HepG2 (cell line): ENCODE data around the gene NDUFA13. TPM values are rescaled to one million over a fixed set of nuclear protein-coding genes. Genes with fewer than 3 reads are reported as not detected.

ENCODE experiments used
- ATAC-seq: fragments of 200-7000 bp; cut with Tn5 transposase; 3 replicates; pipeline ENCODE4 v1.9.1; 2020; ENCODE audit warnings: mild to moderate bottlenecking, moderate library complexity
- BruUV-seq: library from RNA; stranded (reverse); fragments of 400-500 nt; replicated peaks from 2 replicates; lab custom pipeline; 2021; lab: Mats Ljungman, UMichigan
- CTCF ChIA-PET: fragments of 300-600 bp; formaldehyde crosslinking; extraction: SDS; loops from one replicate; lab custom pipeline; 2021; ENCODE audit warnings: low total read pairs, inconsistent platforms, low intra/inter-chr PET ratio; lab: Yijun Ruan, JAX
- POLR2A ChIA-PET: fragments of 350-600 bp; sonication (Branson Sonifier 250); formaldehyde crosslinking; loops from one replicate; lab custom pipeline; 2020; ENCODE audit warnings: antibody characterized with exemption, inconsistent platforms; lab: Yijun Ruan, JAX
- DNase-seq: peaks from one replicate; pipeline ENCODE4 v3.0.0-alpha.2; 2015; ENCODE audit warnings: low spot score
- FAIRE-seq: peaks from 3 replicates; lab custom pipeline; 2011; peaks lifted over from hg19 to GRCh38; lab: Jason Lieb, UNC
- H2AFZ ChIP-seq: one replicate; pipeline ENCODE4 v1.6.1; 2011; ENCODE audit warnings: low read length, inconsistent platforms
- H3K27ac ChIP-seq: fragments of 300-600 bp; 3 replicates; pipeline ENCODE4 v1.8.0; 2011; ENCODE audit warnings: mixed run types, mild to moderate bottlenecking, mixed read lengths, low read length, inconsistent platforms; ENCODE audit not compliant: insufficient read depth; ENCODE audit errors: extremely low read length
- H3K27me3 ChIP-seq, 2 experiments: fragments of 200-600 bp in 1 of 2; 2 replicates in 1 of 2; 3 replicates in 1 of 2; pipeline versions ENCODE4 v1.6.0 to v1.8.0; 2011; ENCODE audit warnings: low read length in 2 of 2, mild to moderate bottlenecking in 2 of 2, moderate library complexity in 2 of 2, inconsistent platforms in 1 of 2; ENCODE audit not compliant: insufficient read depth in 2 of 2, control insufficient read depth in 1 of 2
- H3K36me3 ChIP-seq, 2 experiments: fragments of 200-600 bp in 1 of 2; replicated peaks in 1 of 2; 2 replicates in 1 of 2; 3 replicates in 1 of 2; pipeline versions ENCODE4 v1.5.1 to v1.8.0; 2011; ENCODE audit warnings: low read length in 2 of 2, inconsistent platforms in 1 of 2; ENCODE audit not compliant: insufficient read depth in 2 of 2, control insufficient read depth in 1 of 2
- H3K4me1 ChIP-seq: 2 replicates; pipeline ENCODE4 v1.5.1; 2012; ENCODE audit warnings: low read length, inconsistent platforms; ENCODE audit not compliant: insufficient read depth
- H3K4me2 ChIP-seq: 2 replicates; pipeline ENCODE4 v1.6.0; 2011; ENCODE audit warnings: low read depth, low read length, inconsistent platforms
- H3K4me3 ChIP-seq, 3 experiments: fragments of 200-600 bp in 1 of 3; sonication (generic), shearing (Covaris generic) in 1 of 3; replicated peaks in 1 of 3; 2 replicates each; pipeline ENCODE4 v1.5.1; 2011 to 2016; ENCODE audit warnings: low read length in 3 of 3, inconsistent platforms in 2 of 3, low read depth in 2 of 3, mild to moderate bottlenecking in 2 of 3, control low read depth in 1 of 3, mixed read lengths in 1 of 3; ENCODE audit not compliant: insufficient read depth in 1 of 3
- H3K79me2 ChIP-seq: one replicate; pipeline ENCODE4 v1.6.1; 2011; ENCODE audit warnings: low read length, inconsistent platforms; ENCODE audit not compliant: insufficient read depth
- H3K9ac ChIP-seq: 2 replicates; pipeline ENCODE4 v1.6.0; 2011; ENCODE audit warnings: mild to moderate bottlenecking, low read depth, low read length, inconsistent platforms; ENCODE audit not compliant: insufficient read depth
- H3K9me3 ChIP-seq: 2 replicates; pipeline ENCODE4 v1.5.1; 2012; ENCODE audit warnings: mild to moderate bottlenecking, low read length
- H4K20me1 ChIP-seq: 2 replicates; pipeline ENCODE4 v1.6.0; 2011; ENCODE audit warnings: inconsistent platforms, mild to moderate bottlenecking, low read length, moderate library complexity; ENCODE audit not compliant: insufficient read depth
- HNRNPLL ChIP-seq: fragments of 200-400 bp; formaldehyde crosslinking; IDR thresholded peaks from 2 replicates; pipeline ENCODE4 v1.6.1; 2017; ENCODE audit warnings: mild to moderate bottlenecking, low read depth, low read length; ENCODE audit not compliant: poor library complexity, severe bottlenecking
- IKZF1 ChIP-seq: fragments of 450-650 bp; IDR thresholded peaks from 2 replicates; pipeline ENCODE4 v1.7.1; 2016
- NFKBIZ ChIP-seq: IDR thresholded peaks from 2 replicates; pipeline ENCODE4 v1.6.1; 2018; ENCODE audit warnings: missing genetic modification reagents, missing compliant biosample characterization
- POLR2G ChIP-seq: fragments of 200-400 bp; formaldehyde crosslinking; IDR thresholded peaks from 2 replicates; pipeline ENCODE4 v1.6.1; 2018; ENCODE audit warnings: mild to moderate bottlenecking, low read depth, low read length, moderate library complexity
- RBFOX2 ChIP-seq: fragments of 200-400 bp; formaldehyde crosslinking; IDR thresholded peaks from 2 replicates; pipeline ENCODE4 v1.6.1; 2017; ENCODE audit warnings: low read depth, mild to moderate bottlenecking, low read length
- ZBTB38 ChIP-seq: sonication (generic); formaldehyde crosslinking; IDR thresholded peaks from 2 replicates; pipeline ENCODE4 v1.5.1; 2020; ENCODE audit warnings: mild to moderate bottlenecking, missing genetic modification reagents
- ZBTB7B ChIP-seq: sonication (generic); formaldehyde crosslinking; IDR thresholded peaks from 2 replicates; pipeline ENCODE4 v1.4.0; 2020; ENCODE audit warnings: missing genetic modification reagents
- ZNF263 ChIP-seq: sonication (generic); formaldehyde crosslinking; IDR thresholded peaks from 2 replicates; pipeline ENCODE4 v1.4.0; 2020; ENCODE audit warnings: missing genetic modification reagents
- ZNF264 ChIP-seq: sonication (generic); formaldehyde crosslinking; IDR thresholded peaks from 2 replicates; pipeline ENCODE4 v1.4.0; 2020; ENCODE audit warnings: missing genetic modification reagents
- WGBS: methylation state at CpG from one replicate; pipeline ENCODE4 v1.1.6; 2017; ENCODE audit warnings: low lambda C conversion rate; 5-methylcytosine and 5-hydroxymethylcytosine counted together
- in situ Hi-C: cut with HindIII; loops from 2 replicates; pipeline ENCODE4 v1.10.0; 2017; ENCODE audit warnings: low pct_unique_long_range_greater_than_20kb; ENCODE audit not compliant: extremely low pct_ligation_motif_present
- intact Hi-C: fragments of 100-400 bp; cut with micrococcal nuclease; formaldehyde crosslinking; loops from one replicate; pipeline ENCODE4 v1.10.0; 2022; ENCODE audit not compliant: unreplicated experiment
- polyA plus RNA-seq, 8 experiments: library from polyadenylated mRNA; depleted of rRNA in 3 of 8; stranded (reverse) in 7 of 8; unstranded in 1 of 8; fragments of >200 nt; fragmentation: Illumina TruSeq in 4 of 8; extraction: Trizol in 4 of 8; gene quantifications; 2 replicates each; pipeline versions ENCODE4 v1.2.1 to v1.2.3, GENCODE V29; 2011 to 2016; ENCODE audit warnings: low read depth in 4 of 8, missing spikeins in 1 of 8, mixed read lengths in 1 of 8; ENCODE audit not compliant: insufficient read depth in 1 of 8
- total RNA-seq, 5 experiments: library from RNA; depleted of rRNA; stranded (reverse); fragments of >200 nt; fragmentation: Illumina TruSeq; extraction: Trizol; gene quantifications; 2 replicates each; pipeline ENCODE4 v1.2.3, GENCODE V29; 2016; ENCODE audit warnings: low read depth in 1 of 5
- TF ChIP-seq, protein P1 (sequence below): sonication (generic); formaldehyde crosslinking; IDR thresholded peaks from 2 replicates; pipeline ENCODE4 v1.8.1; 2023; ENCODE audit warnings: missing genetic modification reagents, mild to moderate bottlenecking, borderline replicate concordance
- TF ChIP-seq, protein P2 (sequence below): sonication (generic); formaldehyde crosslinking; IDR thresholded peaks from 2 replicates; pipeline ENCODE4 v1.9.0; 2022; ENCODE audit warnings: missing genetic modification reagents, mild to moderate bottlenecking, borderline replicate concordance
- TF ChIP-seq, protein P3 (sequence below): sonication (generic); formaldehyde crosslinking; IDR thresholded peaks from 2 replicates; pipeline ENCODE4 v1.5.1; 2020; ENCODE audit warnings: mild to moderate bottlenecking, moderate library complexity, missing genetic modification reagents
- TF ChIP-seq, protein P4 (sequence below): sonication (generic); formaldehyde crosslinking; IDR thresholded peaks from 2 replicates; pipeline ENCODE4 v1.5.1; 2020; ENCODE audit warnings: mild to moderate bottlenecking, missing genetic modification reagents, borderline replicate concordance

Gene NDUFA13
- total and polyA plus RNA-seq, 2 of the 13 experiments (the other 11 are each of a cell fraction or from before 2014, with no cell fraction given) = 337 to 366 TPM

DNA sequence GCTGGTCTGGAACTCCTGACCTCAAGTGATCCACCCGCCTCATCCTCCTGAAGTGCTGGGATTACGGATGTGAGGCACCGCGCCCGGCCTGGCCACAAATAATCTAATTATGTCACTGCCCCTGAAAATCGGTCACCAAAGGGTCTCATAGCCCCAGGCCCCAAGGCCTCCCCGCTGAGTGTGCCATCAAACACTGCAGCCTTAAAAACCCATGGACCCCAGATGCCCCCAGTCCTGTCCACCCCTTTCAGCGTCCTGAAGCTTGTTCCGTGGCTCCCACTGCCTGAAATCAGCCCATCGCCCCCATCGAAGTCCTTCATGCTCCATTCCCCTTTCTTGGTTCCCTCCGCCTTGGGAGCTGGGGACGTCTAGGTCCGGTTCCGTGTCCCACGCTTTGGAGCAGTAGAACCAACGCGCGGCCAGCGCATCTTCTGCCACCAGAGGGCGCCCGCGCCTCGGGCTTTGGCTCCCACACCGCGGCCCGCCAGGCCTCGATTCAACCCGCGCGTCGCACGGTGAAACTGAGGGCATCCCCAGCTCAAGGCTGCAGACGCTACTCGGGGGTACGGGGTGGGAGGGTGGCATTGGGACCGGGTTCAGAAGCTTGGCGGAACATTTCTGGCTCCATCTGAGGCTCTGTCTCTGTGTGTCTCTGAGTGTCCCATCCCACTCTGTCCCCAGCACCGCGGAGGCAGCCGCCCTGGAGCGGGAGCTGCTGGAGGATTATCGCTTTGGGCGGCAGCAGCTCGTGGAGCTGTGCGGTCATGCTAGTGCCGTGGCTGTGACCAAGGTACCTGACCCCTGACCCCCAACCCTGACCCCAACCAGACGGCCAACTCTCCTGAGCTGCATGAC lies 16.2 kb downstream of the NDUFA13 start:
- no peaks in the 10 kb centered on the region for H3K27me3 ChIP-seq
- no peak overlapping the region for H3K9ac ChIP-seq
- in situ Hi-C loops = loop anchor here (25.0 kb wide), 1 partner anchor 430 kb away; no protein-coding TSS in a partner anchor
- no peak overlapping the region for H3K27ac ChIP-seq
- H3K4me2 ChIP-seq = peak overlapping the region; percentile 13; the same call in 1 of the 2 replicates
- BruUV-seq = no TSS peak
- no peak for FAIRE-seq
- CTCF ChIA-PET = interaction anchor here (1.2 to 2.6 kb wide), 3 partner anchors 22 to 427 kb away, joined by 3 to 23 read pairs (median 4); partner anchors contain the start of gene GMIP
- no peak overlapping the region for H2AFZ ChIP-seq
- no peaks in the 10 kb centered on the region for H3K79me2 ChIP-seq
- H3K36me3 ChIP-seq = peaks cover 0 to 12% of the 10 kb centered on the region in 2 experiments; a peak in 3 of 5 replicates
- DNase-seq = peak; percentile 30
- ATAC-seq = peak; percentile 73
- H3K9me3 ChIP-seq = no peaks in the 10 kb centered on the region
- H3K4me3 ChIP-seq = no peak overlapping the region
- POLR2A ChIA-PET = interaction anchor here (0.7 to 1.0 kb wide), 2 partner anchors 16 to 112 kb away, joined by 3 read pairs; partner anchors contain the start of gene NDUFA13
- WGBS = 20% methylated on average over 33 of the region's 48 CpGs
- intact Hi-C loops = loop anchor here (5.0 kb wide), 2 partner anchors 110 to 425 kb away; partner anchors contain the start of gene GMIP
- no peaks in the 10 kb centered on the region for H4K20me1 ChIP-seq
- peaks cover 4% of the 10 kb centered on the region; the same call in 1 of the 2 replicates for H3K4me1 ChIP-seq
- no peak for TF ChIP-seq ZNF263 (CRISPR knock-in tag)
- peak; percentile 44; the same call in 1 of the 2 replicates for TF ChIP-seq POLR2G
- TF ChIP-seq, protein P1, sequence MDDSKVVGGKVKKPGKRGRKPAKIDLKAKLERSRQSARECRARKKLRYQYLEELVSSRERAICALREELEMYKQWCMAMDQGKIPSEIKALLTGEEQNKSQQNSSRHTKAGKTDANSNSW (CRISPR knock-in tag) = peak; percentile 47; the same call in 1 of the 2 replicates
- TF ChIP-seq ZNF264 (CRISPR knock-in tag) = no peak
- TF ChIP-seq RBFOX2 = peak; percentile 40; the same call in 1 of the 2 replicates
- TF ChIP-seq, protein P2, sequence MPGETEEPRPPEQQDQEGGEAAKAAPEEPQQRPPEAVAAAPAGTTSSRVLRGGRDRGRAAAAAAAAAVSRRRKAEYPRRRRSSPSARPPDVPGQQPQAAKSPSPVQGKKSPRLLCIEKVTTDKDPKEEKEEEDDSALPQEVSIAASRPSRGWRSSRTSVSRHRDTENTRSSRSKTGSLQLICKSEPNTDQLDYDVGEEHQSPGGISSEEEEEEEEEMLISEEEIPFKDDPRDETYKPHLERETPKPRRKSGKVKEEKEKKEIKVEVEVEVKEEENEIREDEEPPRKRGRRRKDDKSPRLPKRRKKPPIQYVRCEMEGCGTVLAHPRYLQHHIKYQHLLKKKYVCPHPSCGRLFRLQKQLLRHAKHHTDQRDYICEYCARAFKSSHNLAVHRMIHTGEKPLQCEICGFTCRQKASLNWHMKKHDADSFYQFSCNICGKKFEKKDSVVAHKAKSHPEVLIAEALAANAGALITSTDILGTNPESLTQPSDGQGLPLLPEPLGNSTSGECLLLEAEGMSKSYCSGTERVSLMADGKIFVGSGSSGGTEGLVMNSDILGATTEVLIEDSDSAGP (CRISPR knock-in tag) = peak; percentile 30; the same call in 1 of the 2 replicates
- peak; percentile 53; the same call in 1 of the 2 replicates for TF ChIP-seq ZBTB38 (CRISPR knock-in tag)
- TF ChIP-seq, protein P3, sequence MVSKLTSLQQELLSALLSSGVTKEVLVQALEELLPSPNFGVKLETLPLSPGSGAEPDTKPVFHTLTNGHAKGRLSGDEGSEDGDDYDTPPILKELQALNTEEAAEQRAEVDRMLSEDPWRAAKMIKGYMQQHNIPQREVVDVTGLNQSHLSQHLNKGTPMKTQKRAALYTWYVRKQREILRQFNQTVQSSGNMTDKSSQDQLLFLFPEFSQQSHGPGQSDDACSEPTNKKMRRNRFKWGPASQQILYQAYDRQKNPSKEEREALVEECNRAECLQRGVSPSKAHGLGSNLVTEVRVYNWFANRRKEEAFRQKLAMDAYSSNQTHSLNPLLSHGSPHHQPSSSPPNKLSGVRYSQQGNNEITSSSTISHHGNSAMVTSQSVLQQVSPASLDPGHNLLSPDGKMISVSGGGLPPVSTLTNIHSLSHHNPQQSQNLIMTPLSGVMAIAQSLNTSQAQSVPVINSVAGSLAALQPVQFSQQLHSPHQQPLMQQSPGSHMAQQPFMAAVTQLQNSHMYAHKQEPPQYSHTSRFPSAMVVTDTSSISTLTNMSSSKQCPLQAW (CRISPR knock-in tag) = peak; percentile 62
- TF ChIP-seq NFKBIZ (CRISPR knock-in tag) = no peak
- TF ChIP-seq ZBTB7B = 0 out of 2 replicates have a peak, but pooled peaks have one; percentile 39
- TF ChIP-seq, protein P4, sequence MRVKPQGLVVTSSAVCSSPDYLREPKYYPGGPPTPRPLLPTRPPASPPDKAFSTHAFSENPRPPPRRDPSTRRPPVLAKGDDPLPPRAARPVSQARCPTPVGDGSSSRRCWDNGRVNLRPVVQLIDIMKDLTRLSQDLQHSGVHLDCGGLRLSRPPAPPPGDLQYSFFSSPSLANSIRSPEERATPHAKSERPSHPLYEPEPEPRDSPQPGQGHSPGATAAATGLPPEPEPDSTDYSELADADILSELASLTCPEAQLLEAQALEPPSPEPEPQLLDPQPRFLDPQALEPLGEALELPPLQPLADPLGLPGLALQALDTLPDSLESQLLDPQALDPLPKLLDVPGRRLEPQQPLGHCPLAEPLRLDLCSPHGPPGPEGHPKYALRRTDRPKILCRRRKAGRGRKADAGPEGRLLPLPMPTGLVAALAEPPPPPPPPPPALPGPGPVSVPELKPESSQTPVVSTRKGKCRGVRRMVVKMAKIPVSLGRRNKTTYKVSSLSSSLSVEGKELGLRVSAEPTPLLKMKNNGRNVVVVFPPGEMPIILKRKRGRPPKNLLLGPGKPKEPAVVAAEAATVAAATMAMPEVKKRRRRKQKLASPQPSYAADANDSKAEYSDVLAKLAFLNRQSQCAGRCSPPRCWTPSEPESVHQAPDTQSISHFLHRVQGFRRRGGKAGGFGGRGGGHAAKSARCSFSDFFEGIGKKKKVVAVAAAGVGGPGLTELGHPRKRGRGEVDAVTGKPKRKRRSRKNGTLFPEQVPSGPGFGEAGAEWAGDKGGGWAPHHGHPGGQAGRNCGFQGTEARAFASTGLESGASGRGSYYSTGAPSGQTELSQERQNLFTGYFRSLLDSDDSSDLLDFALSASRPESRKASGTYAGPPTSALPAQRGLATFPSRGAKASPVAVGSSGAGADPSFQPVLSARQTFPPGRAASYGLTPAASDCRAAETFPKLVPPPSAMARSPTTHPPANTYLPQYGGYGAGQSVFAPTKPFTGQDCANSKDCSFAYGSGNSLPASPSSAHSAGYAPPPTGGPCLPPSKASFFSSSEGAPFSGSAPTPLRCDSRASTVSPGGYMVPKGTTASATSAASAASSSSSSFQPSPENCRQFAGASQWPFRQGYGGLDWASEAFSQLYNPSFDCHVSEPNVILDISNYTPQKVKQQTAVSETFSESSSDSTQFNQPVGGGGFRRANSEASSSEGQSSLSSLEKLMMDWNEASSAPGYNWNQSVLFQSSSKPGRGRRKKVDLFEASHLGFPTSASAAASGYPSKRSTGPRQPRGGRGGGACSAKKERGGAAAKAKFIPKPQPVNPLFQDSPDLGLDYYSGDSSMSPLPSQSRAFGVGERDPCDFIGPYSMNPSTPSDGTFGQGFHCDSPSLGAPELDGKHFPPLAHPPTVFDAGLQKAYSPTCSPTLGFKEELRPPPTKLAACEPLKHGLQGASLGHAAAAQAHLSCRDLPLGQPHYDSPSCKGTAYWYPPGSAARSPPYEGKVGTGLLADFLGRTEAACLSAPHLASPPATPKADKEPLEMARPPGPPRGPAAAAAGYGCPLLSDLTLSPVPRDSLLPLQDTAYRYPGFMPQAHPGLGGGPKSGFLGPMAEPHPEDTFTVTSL (CRISPR knock-in tag) = no peak
- peak; percentile 37 for TF ChIP-seq HNRNPLL
- TF ChIP-seq IKZF1 = no peak
